Measurements from ENCODE around the gene PLS1.

Gene PLS1

GRCh38 chr3:142608631-142609030 is 12.4 kb downstream of the PLS1 start:
- no peak overlapping the region for H3K4me3 ChIP-seq (ENCODE audit: low read depth, low read length)
- DNase-seq (ENCODE audit: low read depth, low spot score): no peak
- TF ChIP-seq CTCF (IDR thresholded peaks at IDR 0.05; ENCODE audit: low read depth, low read length): no peak
- in situ Hi-C loops (cut with HindIII; ENCODE audit: low sequenced_read_pairs): no loop called here

- no peak for TF ChIP-seq CTCF (IDR thresholded peaks at IDR 0.05; ENCODE audit: low read depth, low read length)
- in situ Hi-C loops (cut with HindIII; ENCODE audit: low sequenced_read_pairs): no loop called here
- no peak overlapping the region for H3K4me3 ChIP-seq (ENCODE audit: low read depth, low read length)
- DNase-seq (ENCODE audit: low read depth, low spot score): no peak
Measured at GRCh38 chr3:142609136-142609535, 12.9 kb downstream of the PLS1 start.

DNA sequence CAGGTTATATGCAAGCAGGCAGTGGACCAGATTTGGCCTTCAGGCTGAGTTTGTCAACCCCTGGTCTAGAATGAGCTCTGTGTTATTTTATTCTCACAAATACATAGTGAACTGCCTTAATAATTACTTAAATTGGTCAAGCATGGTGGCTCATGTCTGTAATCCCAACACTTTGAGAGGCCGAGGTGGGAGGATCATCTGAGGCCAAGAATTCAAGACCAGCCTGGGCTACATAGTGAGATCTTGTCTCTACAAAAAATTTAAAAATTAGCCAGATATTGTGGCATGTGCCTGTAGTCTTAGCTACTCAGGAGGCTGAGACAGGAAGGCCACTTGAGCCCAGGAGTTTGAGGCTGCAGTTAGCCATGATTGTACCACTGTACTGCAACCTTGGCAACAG is 15.0 kb downstream of the PLS1 start:
- DNase-seq (ENCODE audit: low read depth, low spot score): no peak
- TF ChIP-seq CTCF (IDR thresholded peaks at IDR 0.05; ENCODE audit: low read depth, low read length): no peak
- H3K4me3 ChIP-seq (ENCODE audit: low read depth, low read length): no peak overlapping the region
- in situ Hi-C loops (cut with HindIII; ENCODE audit: low sequenced_read_pairs): no loop called here

- DNase-seq (ENCODE audit: low read depth, low spot score): no peak
- TF ChIP-seq CTCF (IDR thresholded peaks at IDR 0.05; ENCODE audit: low read depth, low read length): no peak
- H3K4me3 ChIP-seq (ENCODE audit: low read depth, low read length): no peak overlapping the region
- in situ Hi-C loops (cut with HindIII; ENCODE audit: low sequenced_read_pairs): no loop called here
Measured at GRCh38 chr3:142613491-142613890, 17.3 kb downstream of the PLS1 start.

GRCh38 chr3:142614059-142614626 is 17.9 kb downstream of the PLS1 start:
- in situ Hi-C loops (cut with HindIII; ENCODE audit: low sequenced_read_pairs): no loop called here
- DNase-seq (ENCODE audit: low read depth, low spot score): no peak
- TF ChIP-seq CTCF (IDR thresholded peaks at IDR 0.05; ENCODE audit: low read depth, low read length): no peak
- H3K4me3 ChIP-seq (ENCODE audit: low read depth, low read length): no peak overlapping the region

- no peak overlapping the region for H3K4me3 ChIP-seq (ENCODE audit: low read depth, low read length)
- no peak for TF ChIP-seq CTCF (IDR thresholded peaks at IDR 0.05; ENCODE audit: low read depth, low read length)
- in situ Hi-C loops (cut with HindIII; ENCODE audit: low sequenced_read_pairs): no loop called here
- no peak for DNase-seq (ENCODE audit: low read depth, low spot score)
Measured at GRCh38 chr3:142615171-142615570, 19.0 kb downstream of the PLS1 start.

Measured in astrocyte of the spinal cord (primary cell).